ENCODE data around the gene S100Z. TPM values are rescaled to one million over a fixed set of nuclear protein-coding genes. Genes with fewer than 3 reads are reported as not detected.

S100Z gene
- total and polyA plus RNA-seq, 9 of the 15 experiments (the other 6 are each of a cell fraction or from before 2014, with no cell fraction given), result 0.15 to 0.42 (median 0.20) TPM; not detected in 6

DNA sequence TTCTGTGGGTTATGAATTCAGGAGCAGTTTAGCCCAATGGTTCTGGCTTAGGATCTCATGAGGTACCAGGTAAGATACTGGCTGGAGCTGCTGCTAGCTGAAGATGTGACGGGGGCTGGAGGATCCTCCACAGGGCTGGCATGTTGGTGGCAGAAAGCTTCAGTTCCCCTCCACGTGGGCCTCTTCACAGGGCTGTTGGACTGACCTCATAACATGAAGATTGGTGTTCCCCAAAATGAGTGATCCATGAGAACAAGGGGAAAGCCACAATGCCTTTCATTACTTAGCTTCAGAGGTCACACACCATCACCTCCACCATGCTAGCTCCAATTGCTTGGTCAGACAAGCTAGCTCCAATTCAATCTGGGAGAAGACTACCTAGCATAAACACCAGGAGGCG, 8.5 kb upstream of the S100Z start:
- no TSS peak for BruUV-seq (replicated peaks)
- Histone ChIP-seq H3K4me1 (replicated peaks in 1 of 2; ENCODE audit: control insufficient read depth in 2 of 2, insufficient read depth in 2 of 2, low read length in 2 of 2) (no peaks in the 10 kb centered on the region), H3K79me2 (ENCODE audit: control insufficient read depth, insufficient read depth, low read length) (no peaks in the 10 kb centered on the region), H3K9ac (ENCODE audit: insufficient read depth in 1 of 2, low read depth in 2 of 2, low read length in 2 of 2) (no peak overlapping the region), H2AFZ (ENCODE audit: low read depth, low read length) (no peak overlapping the region), H3K27ac (ENCODE audit: extremely low read depth, low read depth, low read length) (no peak overlapping the region), H3K36me3 (ENCODE audit: control insufficient read depth, insufficient read depth, low read length) (no peaks in the 10 kb centered on the region), H3K4me2 (ENCODE audit: insufficient read depth, low read length) (no peak overlapping the region), H3K9me3 (replicated peaks; ENCODE audit: control insufficient read depth, insufficient read depth, low read depth, low read length) (no peaks in the 10 kb centered on the region; the same call in 1 of the 2 replicates), H3K9me1 (ENCODE audit: control insufficient read depth, insufficient read depth, low read length) (no peaks in the 10 kb centered on the region), H3K27me3 (ENCODE audit: control insufficient read depth in 2 of 2, insufficient read depth in 2 of 2, low read length in 2 of 2) (no peaks in the 10 kb centered on the region), H3K4me3 (no peak overlapping the region), H4K20me1 (replicated peaks; ENCODE audit: control insufficient read depth, insufficient read depth, low read length) (no peaks in the 10 kb centered on the region)
- ChIA-PET POLR2A (interaction anchor here (1.2 to 1.8 kb wide), 3 partner anchors 8 to 189 kb away, joined by 3 to 6 read pairs (median 4); partner anchors contain the start of genes AGGF1 and S100Z), CTCF (ENCODE audit: low intra/inter-chr PET ratio) (no interaction called here)
- intact Hi-C loops (cut with micrococcal nuclease) (no loop called here), in situ Hi-C loops (cut with MboI) (no loop called here)
- 32% methylated on average over 3 of the region's 3 CpGs for WGBS (ENCODE audit: insufficient coverage, low coverage, missing lambda C conversion rate)
- ATAC-seq (no peak), FAIRE-seq (no peak), DNase-seq (ENCODE audit: extremely low read depth in 1 of 4, low spot score in 3 of 4) (no peak)
- TF ChIP-seq, protein P1, sequence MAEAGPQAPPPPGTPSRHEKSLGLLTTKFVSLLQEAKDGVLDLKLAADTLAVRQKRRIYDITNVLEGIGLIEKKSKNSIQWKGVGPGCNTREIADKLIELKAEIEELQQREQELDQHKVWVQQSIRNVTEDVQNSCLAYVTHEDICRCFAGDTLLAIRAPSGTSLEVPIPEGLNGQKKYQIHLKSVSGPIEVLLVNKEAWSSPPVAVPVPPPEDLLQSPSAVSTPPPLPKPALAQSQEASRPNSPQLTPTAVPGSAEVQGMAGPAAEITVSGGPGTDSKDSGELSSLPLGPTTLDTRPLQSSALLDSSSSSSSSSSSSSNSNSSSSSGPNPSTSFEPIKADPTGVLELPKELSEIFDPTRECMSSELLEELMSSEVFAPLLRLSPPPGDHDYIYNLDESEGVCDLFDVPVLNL (CRISPR knock-in tag; IDR thresholded peaks at IDR 0.05; ENCODE audit: low read depth), result no peak
- TF ChIP-seq ZNF232 (CRISPR knock-in tag; IDR thresholded peaks at IDR 0.05) (no peak), ZC3H4 (CRISPR knock-in tag; IDR thresholded peaks at IDR 0.05; ENCODE audit: borderline replicate concordance) (no peak), ZNF316 (IDR thresholded peaks at IDR 0.05) (no peak), RB1 (IDR thresholded peaks at IDR 0.05; ENCODE audit: low read depth) (no peak), SRSF1 (IDR thresholded peaks at IDR 0.05; ENCODE audit: low read depth, low read length) (no peak), PHB2 (IDR thresholded peaks at IDR 0.05; ENCODE audit: low read depth) (no peak), CHD1 (IDR thresholded peaks at IDR 0.05; ENCODE audit: low read length) (no peak), ZBTB8A (IDR thresholded peaks at IDR 0.05; ENCODE audit: partially characterized antibody) (no peak), SMC3 (conservative IDR thresholded peaks at IDR 0.05; ENCODE audit: insufficient read depth, low read depth, low read length) (no peak)
- TF ChIP-seq, protein P2, sequence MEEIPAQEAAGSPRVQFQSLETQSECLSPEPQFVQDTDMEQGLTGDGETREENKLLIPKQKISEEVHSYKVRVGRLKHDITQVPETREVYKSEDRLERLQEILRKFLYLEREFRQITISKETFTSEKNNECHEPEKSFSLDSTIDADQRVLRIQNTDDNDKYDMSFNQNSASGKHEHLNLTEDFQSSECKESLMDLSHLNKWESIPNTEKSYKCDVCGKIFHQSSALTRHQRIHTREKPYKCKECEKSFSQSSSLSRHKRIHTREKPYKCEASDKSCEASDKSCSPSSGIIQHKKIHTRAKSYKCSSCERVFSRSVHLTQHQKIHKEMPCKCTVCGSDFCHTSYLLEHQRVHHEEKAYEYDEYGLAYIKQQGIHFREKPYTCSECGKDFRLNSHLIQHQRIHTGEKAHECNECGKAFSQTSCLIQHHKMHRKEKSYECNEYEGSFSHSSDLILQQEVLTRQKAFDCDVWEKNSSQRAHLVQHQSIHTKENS (CRISPR knock-in tag; IDR thresholded peaks at IDR 0.05), result no peak
- TF ChIP-seq, protein P3, sequence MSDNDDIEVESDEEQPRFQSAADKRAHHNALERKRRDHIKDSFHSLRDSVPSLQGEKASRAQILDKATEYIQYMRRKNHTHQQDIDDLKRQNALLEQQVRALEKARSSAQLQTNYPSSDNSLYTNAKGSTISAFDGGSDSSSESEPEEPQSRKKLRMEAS (CRISPR knock-in tag; IDR thresholded peaks at IDR 0.05), result no peak
- TF ChIP-seq, protein P4, sequence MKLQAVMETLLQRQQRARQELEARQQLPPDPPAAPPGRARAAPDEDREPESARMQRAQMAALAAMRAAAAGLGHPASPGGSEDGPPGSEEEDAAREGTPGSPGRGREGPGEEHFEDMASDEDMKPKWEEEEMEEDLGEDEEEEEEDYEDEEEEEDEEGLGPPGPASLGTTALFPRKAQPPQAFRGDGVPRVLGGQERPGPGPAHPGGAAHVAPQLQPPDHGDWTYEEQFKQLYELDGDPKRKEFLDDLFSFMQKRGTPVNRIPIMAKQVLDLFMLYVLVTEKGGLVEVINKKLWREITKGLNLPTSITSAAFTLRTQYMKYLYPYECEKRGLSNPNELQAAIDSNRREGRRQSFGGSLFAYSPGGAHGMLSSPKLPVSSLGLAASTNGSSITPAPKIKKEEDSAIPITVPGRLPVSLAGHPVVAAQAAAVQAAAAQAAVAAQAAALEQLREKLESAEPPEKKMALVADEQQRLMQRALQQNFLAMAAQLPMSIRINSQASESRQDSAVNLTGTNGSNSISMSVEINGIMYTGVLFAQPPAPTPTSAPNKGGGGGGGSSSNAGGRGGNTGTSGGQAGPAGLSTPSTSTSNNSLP (IDR thresholded peaks at IDR 0.05; ENCODE audit: borderline replicate concordance, low read depth, low read length), result no peak
- TF ChIP-seq, protein P5, sequence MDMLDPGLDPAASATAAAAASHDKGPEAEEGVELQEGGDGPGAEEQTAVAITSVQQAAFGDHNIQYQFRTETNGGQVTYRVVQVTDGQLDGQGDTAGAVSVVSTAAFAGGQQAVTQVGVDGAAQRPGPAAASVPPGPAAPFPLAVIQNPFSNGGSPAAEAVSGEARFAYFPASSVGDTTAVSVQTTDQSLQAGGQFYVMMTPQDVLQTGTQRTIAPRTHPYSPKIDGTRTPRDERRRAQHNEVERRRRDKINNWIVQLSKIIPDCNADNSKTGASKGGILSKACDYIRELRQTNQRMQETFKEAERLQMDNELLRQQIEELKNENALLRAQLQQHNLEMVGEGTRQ (CRISPR knock-in tag; IDR thresholded peaks at IDR 0.05), result no peak
